ENCODE data around the gene NETO2.
"Not testable (repeated sequence)": the region's sequence is repeated elsewhere in the genome, so short reads cannot be mapped to it uniquely, and the experiment has no call there.

Gene NETO2, protein sequence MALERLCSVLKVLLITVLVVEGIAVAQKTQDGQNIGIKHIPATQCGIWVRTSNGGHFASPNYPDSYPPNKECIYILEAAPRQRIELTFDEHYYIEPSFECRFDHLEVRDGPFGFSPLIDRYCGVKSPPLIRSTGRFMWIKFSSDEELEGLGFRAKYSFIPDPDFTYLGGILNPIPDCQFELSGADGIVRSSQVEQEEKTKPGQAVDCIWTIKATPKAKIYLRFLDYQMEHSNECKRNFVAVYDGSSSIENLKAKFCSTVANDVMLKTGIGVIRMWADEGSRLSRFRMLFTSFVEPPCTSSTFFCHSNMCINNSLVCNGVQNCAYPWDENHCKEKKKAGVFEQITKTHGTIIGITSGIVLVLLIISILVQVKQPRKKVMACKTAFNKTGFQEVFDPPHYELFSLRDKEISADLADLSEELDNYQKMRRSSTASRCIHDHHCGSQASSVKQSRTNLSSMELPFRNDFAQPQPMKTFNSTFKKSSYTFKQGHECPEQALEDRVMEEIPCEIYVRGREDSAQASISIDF

DNA sequence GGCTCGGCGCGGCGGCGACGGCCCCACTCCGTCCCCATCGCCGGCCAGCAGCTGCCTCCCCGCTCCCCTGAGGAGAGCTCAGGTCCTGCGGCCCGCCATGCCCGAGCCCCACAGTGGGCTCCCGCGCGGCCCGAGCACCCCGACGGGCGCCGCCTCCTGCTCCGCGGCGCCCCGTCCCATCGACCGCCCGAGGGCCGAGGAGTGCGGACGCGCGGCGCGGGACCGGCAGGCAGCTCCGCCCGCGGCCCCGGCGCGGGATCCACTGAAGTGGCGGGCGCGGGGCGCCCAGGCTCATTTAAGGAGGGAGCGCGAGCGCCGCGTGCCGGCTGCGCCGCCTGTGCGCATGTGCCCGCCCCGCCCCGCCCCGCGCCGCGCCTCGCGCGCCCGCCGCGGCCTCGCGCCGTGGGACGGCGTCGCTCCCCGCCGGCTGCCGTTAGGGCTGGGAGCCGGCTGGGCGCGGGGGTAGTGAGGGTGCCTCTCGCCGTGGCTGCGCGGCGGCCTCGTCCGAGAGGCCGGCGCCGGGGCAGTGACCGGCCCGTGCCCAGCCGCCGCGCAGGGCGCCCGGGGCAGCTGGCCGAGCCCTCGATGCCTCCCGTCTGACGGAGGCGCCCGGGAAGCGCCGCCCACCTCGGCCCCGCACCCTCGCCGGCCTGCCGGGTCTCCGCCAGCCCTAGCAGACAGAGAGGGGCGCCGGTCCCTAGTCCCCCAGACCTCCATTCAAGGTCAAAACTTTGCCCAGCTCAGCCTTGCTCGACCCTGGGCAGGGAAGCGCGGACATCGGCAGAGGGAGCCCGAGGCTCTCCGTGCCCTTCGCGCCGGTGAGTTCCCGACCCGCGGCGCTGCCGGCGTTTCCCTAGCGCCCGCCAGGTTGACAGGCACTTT is at the start of gene NETO2:
NETO2 (minus strand) TSS at position 269 of the 882 bp plus-strand sequence. CDS start 333 bp downstream, outside the sequence.
- peak; percentile 62 for DNase-seq

DNA sequence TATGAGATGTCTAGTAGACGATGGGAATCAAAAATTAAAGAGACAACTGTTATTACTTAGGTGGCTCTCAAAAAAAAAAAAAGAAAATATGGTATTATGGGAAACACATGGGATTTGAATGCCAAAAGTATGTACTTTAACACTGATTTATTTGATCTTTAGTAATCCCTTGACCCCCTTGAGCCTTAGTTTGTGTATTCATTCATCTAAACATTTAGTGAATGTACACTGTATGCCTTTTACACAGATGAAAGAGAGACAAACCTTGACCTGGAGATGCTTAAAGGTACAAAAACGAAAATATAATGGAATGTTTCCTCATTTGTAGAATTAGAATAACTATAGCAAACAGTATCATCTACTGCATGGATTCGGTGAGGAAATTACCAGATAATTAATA is 38.6 kb upstream of the NETO2 start:
- no peak for DNase-seq

DNA sequence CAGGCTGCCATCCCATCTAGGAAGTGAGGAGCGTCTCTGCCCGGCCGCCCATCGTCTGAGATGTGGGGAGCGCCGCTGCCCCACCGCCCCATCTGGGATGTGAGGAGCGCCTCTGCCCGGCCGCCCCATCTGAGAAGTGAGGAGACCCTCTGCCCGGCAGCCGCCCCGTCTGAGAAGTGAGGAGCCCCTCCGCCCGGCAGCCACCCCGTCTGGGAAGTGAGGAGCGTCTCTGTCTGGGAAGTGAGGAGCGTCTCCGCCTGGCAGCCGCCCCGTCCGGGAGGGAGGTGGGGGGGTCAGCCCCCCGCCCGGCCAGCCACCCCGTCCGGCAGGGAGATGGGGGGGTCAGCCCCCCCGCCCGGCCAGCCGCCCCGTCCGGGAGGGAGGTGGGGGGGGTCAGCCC is 37.3 kb upstream of the NETO2 start:
- not testable (repeated sequence) for DNase-seq

DNA sequence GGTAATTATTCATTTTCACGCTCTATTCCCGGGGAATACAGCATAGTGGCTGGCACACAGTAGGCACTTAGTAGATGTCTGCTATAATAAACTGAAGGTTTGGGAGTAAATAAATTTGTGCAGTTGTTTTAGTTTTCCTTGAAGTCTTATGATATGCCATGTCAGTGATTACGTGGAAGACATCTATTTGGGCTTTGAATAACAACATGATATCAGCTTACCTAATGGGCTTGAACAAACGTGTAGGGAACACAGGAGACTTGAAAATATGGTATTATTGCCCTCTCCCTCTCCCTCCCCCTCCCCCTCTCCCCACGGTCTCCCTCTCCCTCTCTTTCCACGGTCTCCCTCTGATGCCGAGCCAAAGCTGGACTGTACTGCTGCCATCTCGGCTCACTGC is 36.3 kb upstream of the NETO2 start:
- DNase-seq: no peak

DNA sequence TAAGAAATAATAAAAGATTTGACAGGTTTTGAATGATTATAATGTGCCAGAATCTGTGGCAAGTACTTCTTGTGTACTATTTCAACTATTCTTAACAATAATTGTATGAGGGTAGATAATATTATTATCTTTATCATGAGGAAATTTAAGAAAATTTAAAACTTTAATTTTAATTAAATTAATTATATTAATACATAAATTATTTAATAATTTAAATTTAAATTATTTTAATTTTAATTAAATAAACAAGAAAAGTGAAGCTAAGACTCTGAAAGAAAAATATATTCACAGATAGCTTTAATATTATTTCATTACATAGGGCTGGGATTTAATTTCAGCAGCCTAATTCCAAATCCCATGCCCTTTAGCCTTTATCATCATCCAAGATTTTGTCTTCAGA is 31.4 kb upstream of the NETO2 start:
- no peak for DNase-seq

DNA sequence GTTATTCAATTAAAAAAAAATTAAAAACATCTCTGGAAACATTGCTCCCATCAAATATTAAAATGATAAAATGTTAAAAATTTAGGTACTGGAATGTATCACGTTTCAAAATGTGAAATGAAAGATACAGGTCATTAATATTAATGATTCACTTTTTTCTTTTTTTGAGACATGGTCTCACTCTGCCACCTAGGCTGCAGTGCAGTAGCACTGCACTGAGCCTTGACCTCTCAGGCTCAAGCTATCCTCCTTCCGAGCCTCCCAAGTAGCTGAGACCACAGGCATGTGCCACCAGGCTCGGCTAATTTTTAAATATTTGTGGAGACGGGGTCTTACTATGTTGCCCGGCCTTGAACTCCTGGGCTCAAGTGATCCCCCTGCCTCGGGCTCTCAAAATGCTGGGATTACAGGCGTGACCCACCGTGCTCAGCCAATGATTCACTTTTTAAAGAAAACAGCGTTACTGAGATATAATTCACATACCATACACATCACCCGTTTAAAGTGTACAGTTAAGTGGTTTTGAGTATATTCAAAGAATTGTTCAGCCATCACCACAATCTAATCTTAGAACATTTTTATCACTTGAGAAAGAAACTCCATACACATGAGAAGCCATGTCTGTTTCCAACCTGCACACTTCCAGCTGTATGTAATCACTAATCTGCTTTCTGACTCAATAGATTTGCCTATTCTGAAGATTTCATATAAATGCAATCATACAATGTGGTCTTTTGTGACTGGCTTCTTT is 19.1 kb upstream of the NETO2 start:
- DNase-seq: no peak

DNA sequence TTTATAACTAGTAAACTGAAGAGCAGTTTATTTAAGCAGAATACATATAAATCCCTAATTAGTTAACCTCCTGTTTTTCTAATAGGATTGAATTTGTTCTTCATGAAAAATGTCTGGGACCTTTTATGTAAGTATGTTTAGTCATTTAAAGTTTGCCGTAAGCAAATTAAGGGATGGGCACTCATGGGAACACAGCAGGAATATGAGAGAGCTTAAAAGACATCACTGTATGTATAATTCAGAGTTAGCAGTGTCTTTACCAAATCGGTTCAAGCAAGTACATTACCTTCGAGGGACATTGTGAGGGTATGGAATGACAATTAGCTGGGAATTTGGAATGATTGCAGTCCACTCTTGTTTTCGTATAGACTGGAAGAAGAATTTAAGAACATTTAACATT is 17.7 kb upstream of the NETO2 start:
- DNase-seq: no peak

DNA sequence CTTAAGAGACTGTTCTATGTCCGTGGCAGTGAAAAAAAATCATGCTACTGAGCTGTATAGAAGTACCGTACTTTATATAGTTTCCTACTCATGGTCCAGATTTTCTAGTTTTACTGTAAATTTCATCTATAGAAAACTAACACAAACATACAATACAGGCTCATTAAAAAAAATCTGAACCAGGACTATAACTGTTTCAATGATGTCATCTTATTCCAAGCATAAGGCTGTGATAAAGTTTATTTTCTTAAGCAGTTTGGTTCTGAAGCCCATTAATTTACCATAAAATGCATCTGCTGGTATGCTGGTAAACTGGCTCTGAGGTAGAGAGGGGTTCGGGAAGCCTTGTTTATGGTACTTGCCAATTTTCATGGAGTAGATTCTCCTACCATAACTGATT is 16.7 kb upstream of the NETO2 start:
- DNase-seq: no peak

DNA sequence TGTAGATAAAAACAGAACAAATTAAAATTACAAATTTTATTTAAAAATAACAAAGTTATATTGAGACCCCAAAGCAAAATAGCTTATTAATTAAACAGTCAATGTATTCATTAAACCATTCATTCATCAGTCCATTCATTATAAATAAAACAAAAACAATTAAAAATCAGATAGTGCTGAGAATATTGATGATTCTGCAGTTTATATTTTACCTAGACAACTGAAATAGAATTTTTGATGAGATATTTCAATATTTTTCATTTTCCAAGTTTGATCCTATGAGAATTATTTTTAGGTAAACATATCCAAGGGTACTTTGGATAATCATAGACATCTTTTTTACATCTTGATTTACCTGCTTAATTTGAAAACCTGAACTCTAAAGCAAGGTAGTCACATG is 15.2 kb upstream of the NETO2 start:
- no peak for DNase-seq

DNA sequence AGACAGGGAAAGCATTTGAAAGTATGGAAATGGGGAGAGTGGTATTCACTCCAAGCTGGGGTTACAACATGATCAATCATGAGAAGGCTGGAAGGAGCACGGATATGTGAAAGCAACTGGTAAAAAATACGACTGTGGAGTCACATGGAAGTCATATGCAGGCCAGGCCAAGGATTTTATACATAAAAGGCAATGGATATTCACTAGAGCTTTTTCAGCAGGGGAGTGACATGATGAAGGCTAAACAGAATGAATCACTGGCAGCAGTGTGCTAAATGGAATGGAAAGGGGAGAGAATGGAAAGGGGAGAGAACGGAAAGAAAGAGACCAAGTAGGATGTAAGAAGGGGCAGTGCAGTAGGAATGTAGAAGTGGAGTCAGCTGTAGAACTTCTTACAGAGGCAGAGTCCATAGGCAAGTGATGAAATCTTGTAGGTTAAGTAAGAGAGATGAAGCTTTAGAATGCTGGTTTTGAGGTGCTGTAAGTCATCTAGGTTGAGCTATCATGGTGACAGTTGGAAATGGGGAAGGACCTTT is 13.0 kb upstream of the NETO2 start:
- no peak for DNase-seq

DNA sequence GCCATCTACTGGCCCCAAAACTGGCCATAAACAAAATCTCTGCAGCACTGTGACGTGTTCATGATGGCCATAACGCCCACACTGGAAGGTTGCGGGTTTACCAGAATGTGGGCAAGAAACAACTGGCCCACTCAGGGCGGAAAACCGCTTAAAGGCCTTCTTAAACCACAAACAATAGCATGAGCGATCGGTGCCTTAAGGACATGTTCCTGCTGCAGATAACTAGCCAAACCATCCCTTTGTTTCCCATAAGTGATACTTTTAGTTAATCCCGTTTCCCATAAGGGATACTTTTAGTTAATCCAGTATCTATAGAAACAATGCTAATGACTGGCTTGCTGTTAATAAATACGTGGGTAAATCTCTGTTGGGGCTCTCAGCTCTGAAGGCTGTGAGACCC is 8.8 kb upstream of the NETO2 start:
- not testable (repeated sequence) for DNase-seq

DNA sequence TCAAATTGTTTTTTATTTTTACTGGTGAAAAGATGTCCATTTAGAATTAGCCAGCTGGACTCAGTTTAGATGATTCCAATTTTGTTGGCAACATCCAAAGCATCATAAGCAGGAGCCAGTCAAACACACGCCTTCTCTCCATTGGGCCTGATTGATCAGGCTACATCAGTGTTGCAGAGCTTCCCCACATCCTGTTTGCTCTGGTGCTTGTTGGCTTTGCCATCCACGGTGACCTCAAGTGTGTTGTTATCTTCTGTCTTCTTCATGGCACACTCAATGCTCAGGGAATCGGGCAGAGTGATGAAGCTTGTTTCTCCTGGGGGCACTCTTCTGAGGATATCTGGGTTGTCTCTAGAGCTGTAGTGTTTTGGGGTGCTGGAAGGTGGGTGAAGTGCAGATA is 6.3 kb upstream of the NETO2 start:
- DNase-seq: no peak

DNA sequence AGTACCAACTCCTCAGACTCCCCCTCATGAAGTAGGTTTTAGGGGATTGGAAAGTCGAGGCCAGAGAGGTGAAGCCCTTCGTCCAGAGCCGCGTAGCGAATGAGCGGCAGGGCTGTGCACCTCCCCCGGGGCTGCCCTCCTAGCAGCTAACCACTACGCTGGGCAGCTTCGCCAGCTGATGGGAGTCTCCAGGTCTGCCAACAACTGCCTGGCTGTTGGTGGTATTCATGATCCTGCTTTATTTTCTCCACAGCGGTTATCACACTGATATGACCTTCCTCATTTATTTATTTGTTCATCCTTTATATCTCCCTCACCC is 773 bp upstream of the NETO2 start:
- DNase-seq: no peak

DNA sequence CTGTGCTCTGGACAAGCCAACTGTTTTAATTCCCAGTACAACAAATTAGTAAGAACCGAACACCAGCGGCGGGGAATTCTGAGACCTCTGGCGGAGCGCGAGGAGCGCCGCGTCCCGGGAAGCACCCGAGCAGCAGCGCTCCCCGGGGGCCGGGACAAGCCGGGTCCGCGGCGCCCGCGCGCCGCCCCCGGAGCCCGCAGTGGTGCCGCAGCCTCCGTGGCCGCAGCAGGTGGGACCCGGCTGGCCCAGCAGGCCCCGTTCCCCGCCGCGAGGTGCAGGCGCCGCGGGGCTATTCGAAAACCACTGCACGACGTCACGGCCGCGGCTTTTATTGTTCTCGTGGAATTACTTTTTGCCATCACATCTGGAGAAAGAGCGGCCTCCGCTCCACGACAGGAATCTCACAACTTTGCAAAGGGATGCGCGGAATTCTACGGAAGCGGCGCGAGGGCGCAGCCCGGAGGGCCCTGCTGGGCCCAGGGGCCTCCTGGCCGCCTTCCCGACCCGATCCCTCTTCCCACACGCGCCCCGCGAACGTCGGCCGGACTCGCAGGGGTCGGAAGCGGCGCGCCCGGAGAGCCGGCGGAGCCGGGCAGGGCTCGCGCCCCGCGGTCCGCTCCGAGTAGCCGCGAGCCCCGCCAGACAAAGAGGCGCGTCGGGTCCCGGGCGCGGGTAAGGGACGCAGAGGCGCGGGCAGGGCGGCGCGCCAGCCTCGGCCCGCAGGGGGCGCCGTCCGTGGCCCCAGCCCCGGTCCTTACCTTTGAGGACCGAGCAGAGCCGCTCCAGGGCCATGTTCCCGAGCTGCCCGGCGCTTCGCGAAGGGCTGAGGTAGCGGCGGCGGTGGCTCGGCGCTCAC is 696 bp downstream of the NETO2 start:
- DNase-seq: peak; percentile 78

DNA sequence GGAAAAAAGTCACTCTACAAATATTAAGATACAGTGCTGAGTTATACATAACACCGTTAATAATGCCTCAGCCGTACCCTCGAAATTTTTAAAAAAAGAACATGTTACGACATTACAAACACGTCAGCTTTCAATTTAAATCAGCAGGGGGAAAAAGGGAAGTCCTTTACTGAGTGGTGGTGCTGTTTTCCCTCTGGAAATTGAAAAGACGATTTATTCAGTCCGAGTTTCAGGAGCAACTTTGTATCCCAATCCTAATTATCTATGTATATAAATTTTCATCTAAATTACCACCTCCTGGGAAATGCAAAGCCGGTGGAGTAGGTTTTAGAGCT is 1.3 kb downstream of the NETO2 start:
- DNase-seq: peak; percentile 42

DNA sequence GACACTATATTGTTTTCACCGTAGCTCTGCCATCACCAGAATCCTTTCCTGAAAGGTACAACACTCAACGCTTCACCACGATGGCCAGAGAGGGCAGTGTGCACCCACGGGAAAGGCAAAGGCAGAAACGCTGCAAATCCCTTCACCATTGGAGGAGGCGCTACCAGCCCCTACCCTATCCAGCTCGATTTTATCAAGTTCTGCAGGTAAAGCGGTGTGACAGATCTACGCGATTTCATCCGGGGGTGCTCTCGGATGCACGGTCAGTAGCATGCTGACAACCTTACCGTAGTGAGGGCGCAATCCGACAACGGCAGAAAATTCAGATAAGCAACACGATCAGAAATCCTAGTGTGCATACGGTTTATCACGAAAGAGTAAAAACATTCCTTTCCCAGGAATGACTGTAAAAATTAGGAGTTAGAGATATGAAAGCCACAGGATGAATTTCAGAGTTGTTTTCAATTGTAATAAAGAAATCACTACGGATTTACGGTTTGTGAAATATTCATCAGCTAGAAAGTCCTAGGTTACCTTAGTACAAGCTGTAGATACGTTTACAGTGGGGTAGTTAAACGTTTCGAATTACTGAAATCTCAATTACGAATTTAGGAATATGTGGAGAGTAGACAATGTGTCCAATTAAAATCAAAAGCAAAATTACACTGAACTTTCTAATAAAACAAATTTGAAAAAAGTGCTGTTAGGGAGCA is 1.8 kb downstream of the NETO2 start:
- DNase-seq: peak; percentile 84

DNA sequence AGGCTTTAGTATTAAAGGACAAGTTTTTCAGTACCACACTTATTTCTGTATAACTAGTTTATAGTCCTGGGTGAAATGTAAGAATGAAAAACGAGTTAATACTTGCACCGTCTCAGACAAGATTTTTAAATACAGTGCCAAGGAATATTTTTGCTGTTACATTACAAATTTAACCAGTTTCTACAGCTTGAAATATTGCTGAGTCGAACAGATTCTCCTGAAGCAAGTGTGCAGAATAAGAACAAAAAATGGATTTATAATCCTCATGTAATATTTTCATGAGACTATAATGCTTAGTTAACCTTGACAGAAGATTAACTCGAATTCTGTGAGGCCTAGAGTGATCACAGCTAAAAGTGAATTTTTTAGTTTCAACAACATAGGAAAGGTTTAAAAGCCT is 3.1 kb downstream of the NETO2 start:
- no peak for DNase-seq

DNA sequence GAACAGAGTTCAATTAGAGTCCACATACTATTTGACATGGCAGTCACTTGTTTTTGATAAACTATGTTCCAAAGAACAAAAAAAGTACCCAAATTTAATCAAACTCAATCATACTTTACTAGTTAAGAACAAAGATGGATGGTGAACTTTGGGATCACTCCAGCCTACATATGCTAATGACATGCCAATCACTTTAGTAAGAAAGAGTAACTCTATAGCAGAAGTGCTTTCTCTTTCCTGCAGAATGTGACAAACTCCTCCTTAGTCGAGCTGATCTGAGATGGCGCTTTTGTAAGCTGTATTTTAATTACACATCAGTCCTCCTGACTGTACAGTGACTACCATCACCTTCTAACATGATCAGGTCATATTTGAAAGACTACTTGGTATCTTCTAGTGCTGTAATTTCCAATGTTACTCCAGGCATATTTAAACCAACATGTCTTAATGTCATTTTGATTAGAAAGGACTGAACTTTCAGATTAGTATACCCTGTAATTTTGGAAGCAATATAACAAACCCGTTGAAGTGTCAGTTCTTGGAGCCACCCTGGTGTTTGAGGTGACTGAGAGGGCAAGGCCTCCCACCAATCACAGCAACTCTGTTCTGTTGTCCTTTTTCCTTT is 4.1 kb downstream of the NETO2 start:
- peak; percentile 22 for DNase-seq

DNA sequence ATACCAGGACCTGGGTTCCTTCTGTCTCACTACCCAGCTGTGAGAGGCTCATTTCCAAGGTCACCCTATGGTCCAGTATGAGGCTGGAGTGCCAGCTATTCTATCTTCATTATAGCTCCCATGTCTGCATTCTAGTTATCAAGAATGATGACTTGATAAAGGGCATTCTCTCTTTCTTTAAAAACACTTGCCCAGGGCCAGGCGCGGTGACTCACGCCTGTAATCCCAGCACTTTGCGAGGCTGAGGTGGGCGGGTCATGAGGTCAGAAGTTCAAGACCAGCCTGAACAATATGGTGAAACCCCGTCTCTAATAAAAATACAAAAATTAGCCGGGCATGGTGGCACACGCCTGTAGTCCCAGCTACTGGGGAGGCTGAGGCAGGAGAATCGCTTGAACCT is 5.8 kb downstream of the NETO2 start:
- DNase-seq: peak; percentile 26

DNA sequence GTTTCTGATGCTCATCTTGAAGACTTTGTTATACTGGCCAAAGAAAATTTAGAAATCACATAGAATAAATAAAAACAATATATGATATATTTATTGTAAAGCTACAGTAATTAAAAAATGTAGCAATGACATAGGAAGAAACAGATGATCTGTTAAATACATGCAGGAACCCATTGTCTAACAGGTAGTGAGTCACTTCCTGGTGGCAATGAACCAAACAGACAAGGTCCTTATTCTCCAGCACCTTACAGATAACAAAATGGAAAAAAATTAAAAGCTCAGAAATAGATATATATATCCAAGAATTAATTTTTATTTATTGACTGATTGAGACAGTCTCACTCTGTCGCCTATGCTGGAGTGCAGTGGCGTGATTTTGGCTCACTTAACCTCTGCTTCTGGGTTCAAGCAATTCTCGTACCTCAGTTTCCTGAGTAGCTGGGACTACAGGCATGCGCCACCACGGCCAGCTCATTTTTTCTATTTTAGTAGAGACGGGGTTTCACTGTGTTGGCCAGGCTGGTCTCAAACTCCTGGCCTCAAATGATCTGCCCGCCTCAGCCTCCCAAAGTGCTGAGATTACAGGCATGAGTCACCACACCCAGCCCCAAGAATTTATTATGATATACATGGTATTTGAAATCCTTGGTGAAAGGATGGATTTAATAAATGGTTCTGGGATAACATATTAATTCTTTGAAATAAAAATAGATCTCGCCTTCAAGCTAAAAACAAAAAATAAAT is 7.5 kb downstream of the NETO2 start:
- peak; percentile 58 for DNase-seq

Measured in EL (cell line).